Right renal pelvis (tissue), 4 donors: ENCODE data around the gene TRIP10. TPM values are rescaled to one million over a fixed set of nuclear protein-coding genes. Genes with fewer than 3 reads are reported as not detected.
"Not testable (repeated sequence)": the region's sequence is repeated elsewhere in the genome, so short reads cannot be mapped to it uniquely, and the experiment has no call there.

Source experiments
- DNase-seq, 4 donors: peaks; one replicate each; pipeline ENCODE4 v3.0.0-alpha.2; 2013; ENCODE audit warnings: low read depth in 4 of 4, low spot score in 3 of 4, missing footprints in 1 of 4
- polyA plus RNA-seq, 4 donors: library from polyadenylated mRNA; unstranded; fragments of 120-200 nt; gene quantifications; one replicate each; pipeline ENCODE4 v1.2.1, GENCODE V29; 2013; ENCODE audit not compliant: insufficient read length in 4 of 4

TRIP10 gene
- polyA plus RNA-seq, 4 donors = 46.3 to 64.1 (median 57.8) TPM

GRCh38 chr19:6766357-6767080 is 27.0 kb downstream of the TRIP10 start:
- DNase-seq = no peak

DNA sequence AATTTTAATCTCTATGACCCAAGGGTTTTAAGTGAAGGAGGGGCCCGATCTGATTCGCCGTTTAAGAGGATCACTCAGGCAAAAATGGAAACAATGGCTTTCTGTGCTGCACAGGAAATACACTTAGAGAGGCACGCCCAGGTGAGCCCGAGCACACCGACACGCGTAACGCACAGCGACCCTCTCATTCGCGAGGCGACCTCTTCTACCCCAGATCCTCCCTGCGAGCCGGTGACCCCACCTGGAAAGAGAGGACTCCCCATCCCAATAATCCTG is 27.5 kb downstream of the TRIP10 start:
- DNase-seq = no peak

- DNase-seq = peak in 1 of 4 donors; percentile 50
Observed at GRCh38 chr19:6767357-6768235, 28.1 kb downstream of the TRIP10 start, which contains the start of gene SH2D3A. TSS of gene SH2D3A (minus strand) at chr19:6767435. CDS start at chr19:6763748, 3,687 bp downstream.

GRCh38 chr19:6768236-6768785 is 28.8 kb downstream of the TRIP10 start:
- no peak for DNase-seq

- no peak for DNase-seq
Observed at GRCh38 chr19:6769006-6769619, 29.6 kb downstream of the TRIP10 start.

DNA sequence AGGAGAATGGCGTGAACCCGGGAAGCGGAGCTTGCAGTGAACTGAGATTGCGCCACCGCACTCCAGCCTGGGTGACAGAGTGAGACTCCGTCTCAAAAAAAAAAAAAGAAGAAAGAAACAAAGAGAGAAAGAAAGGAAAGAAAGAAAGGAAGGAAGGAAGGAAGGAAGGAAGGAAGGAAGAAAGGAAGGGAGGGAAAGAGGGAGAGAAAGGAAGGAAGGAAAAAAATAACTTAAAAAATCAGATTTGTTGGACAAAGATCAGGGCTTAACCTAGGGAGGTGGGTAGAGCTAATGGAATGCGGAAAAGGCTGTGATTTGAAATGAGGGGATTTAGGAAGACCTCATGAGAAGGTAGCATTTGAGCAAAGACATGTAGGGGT is 32.2 kb downstream of the TRIP10 start:
- DNase-seq = not testable (repeated sequence)

GRCh38 chr19:6772028-6772865 is 32.8 kb downstream of the TRIP10 start, which contains the start of gene VAV1:
TSS of gene VAV1 (plus strand) at chr19:6772708. CDS start at chr19:6772808, 100 bp downstream.
- no peak for DNase-seq

- no peak for DNase-seq
Observed at GRCh38 chr19:6772866-6773322, 33.4 kb downstream of the TRIP10 start.

DNA sequence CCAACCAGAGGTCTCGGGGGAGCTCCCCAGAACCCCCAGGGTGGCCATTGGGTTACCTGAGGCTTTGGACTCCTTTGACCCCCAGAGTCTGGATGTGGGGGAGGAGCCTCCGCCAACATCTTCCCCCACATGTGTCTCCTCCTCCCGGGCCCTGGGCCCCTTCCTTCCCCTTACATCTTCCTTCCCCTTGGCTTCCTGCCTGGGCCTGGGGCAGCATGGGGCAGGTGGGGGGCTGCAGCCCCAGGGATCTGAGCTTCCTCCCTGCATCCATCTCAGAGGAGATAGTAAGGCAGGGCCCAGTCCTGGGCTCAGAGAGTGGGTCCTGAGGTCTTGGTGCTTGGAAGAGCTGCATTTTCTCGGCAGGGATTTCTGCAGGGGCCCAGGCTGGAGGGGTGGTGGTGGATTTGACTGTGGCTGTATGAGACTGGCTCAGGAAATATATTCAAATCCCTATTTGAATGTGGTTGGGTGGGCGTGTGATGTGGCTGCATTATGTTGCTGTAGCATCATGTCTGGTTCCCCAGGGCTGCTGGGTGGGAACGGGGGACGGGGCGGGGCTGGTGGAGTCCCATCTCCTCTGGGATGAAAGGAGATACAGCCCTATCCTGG is 33.9 kb downstream of the TRIP10 start:
- DNase-seq = no peak

DNA sequence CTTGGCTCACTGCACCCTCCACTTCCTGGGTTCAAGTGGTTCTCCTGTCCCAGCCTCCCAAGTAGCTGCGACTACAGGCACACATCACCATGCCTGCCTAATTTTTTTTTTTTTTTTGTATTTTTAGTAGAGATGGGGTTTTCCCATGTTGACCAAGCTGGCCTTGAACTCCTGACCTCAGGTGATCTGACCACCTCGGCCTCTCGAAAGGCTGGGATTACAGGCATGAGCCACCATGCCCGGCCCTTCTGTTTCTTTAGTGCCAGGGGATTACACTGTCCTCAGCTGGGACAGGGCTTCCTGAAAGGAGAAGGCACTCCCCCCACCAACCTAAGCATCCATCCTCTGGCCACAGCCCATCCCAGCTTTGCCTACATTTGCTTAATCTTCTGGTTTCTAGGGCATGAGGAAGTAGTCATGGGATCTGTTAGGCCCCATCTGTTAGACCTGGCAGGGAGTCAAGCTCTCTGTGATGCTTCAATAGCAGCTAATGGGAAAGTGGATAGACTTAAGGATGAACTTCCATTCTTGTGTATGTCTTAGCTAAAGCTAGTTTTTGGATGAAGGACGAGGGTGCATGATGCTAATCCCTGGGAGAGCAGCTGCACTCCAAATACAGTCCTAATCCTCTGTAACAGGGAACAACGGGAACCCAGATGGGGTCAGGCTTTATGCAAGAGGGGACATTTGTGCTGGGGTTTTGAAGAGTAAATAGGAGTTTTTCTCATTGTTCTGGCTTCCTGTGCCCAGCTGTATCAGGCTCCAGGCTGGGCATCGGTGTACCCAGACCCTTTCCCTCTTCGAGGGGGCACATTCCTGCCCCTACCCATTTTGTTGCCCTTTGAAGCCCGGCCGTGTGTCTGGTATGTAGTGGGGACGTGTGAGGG is 35.6 kb downstream of the TRIP10 start:
- DNase-seq = no peak

- not testable (repeated sequence) for DNase-seq
Observed at GRCh38 chr19:6776045-6776444, 36.6 kb downstream of the TRIP10 start.

DNA sequence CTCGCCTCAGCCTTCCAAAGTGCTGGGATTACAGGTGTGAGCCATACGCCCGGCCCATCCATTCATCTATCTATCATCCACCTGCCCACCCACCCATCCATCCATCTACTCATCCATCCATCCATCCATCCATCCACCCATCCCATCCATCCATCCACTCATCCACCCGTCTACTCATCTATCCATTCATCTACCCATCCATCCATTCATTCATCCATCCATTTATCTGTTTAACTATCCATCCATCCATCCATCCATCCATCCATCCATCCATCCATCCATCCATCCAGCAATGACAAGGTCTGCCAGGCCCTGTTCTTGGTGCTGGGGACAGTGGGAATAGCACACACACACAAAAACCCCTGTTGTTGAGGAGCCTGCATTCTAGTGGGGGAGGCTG is 37.5 kb downstream of the TRIP10 start:
- DNase-seq = no peak

- DNase-seq = no peak
Observed at GRCh38 chr19:6777434-6777833, 38.0 kb downstream of the TRIP10 start.

GRCh38 chr19:6778386-6778785 is 38.9 kb downstream of the TRIP10 start:
- no peak for DNase-seq

DNA sequence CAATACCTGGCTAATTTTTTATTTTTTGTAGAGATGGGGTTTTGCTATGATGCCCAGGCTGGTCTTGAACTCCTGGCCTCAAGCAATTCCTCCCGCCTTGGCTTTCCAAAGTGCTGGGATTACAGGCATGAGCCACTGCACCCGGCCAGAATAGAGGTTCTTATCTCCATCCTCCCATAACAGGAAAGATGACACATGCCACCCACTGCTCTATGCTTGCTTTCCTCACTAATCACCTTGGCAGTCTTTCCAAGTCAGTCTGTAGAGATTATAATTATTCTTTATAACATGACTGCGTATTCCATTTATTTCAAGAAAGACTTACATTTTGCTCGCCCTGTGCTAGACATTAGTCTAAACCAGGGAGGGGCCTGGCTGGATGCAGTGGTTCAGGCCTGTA is 39.7 kb downstream of the TRIP10 start:
- DNase-seq = no peak

GRCh38 chr19:6787393-6787792 is 47.9 kb downstream of the TRIP10 start:
- DNase-seq = no peak

DNA sequence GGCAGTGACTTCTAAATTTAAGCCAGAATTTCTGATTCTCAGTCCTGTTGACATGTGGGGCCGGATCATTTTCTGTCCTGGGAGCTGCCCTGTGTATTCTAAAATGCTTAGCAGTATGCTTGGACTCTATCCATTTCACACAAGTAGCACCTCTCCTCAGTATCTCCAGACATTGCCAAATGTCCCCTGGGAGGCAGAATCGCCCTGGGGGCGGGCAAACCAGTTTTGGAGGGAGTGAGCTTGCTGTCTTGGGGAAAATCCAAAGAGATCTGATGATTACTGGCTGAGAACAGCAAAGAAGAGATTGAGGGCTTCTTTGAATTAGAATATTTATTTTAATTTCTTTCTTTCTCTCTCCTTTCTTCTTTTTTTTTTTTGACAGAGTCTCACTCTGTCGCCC is 49.4 kb downstream of the TRIP10 start:
- no peak for DNase-seq

DNA sequence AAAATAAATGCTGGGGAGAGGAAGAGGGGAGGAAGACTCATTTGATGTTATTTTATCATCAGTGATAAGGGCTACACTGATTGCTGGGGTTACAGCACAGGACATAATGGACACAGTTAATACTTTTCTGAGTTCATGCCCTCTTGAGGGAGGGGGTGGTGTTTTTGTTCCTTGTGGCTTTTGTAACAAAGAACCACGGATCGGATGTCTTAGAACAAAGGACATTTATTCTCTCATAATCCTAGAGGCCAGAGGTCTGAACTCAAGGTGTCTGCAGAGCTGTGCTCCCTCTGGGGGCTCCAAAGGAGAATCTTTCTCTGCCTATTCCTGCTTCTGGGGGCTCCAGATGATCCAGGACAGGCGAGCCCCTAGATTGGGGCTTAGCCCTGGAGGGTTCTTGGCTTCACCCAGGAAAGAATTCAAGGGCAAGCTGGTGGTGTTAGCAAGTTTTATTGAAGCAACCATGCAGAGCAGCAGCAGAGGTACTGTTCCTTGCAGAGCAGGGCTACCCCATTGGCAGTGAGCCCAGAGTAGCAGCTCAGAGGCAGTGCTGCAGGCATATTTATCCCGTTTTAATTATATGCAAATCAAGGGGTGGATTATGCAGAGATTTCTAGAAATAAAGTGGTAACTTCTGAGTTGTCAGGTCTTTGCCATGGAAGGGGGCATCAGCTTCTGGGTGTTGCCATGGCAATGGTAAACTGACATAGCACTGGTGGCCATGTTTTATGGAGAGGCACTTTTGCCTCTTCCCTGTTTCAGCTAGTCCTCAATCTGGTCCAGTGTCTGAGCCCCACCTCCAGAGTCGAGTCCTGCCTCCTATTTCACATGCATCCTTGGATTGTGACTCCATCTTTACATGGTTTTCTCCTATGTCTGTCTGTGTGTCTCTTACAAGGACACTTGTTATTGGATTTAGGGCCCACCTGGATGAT is 51.0 kb downstream of the TRIP10 start:
- DNase-seq = no peak
